SK-N-SH (cell line): ENCODE results near the gene EIF4E. TPM values are rescaled to one million over a fixed set of nuclear protein-coding genes. Genes with fewer than 3 reads are reported as not detected.

Experiments
- CTCF ChIA-PET: fragments of 300-600, 350-600 bp; formaldehyde crosslinking; extraction: SDS; loops from one replicate; lab custom pipeline; 2021; lab: Yijun Ruan, JAX
- POLR2A ChIA-PET: fragments of 350-600 bp; sonication (Branson Sonifier 250); formaldehyde crosslinking; extraction: SDS; loops from one replicate; lab custom pipeline; 2020; ENCODE audit warnings: antibody characterized with exemption, inconsistent platforms; lab: Yijun Ruan, JAX
- DNase-seq: peaks from one replicate; pipeline ENCODE4 v3.0.0; 2012
- H2AFZ ChIP-seq: fragments of 200-600 bp; sonication (generic); 2 replicates; pipeline ENCODE4 v1.8.1; 2016; ENCODE audit warnings: antibody characterized with exemption, mild to moderate bottlenecking, low read depth
- H3F3A ChIP-seq: fragments of 200-600 bp; sonication (generic); replicated peaks from 2 replicates; pipeline ENCODE3; 2016; ENCODE audit warnings: antibody characterized with exemption, mild to moderate bottlenecking; ENCODE audit not compliant: insufficient read depth
- H3K27ac ChIP-seq, 2 experiments: fragments of 200-500 bp in 1 of 2; fragments of 200-600 bp in 1 of 2; sonication (Bioruptor generic) in 1 of 2; sonication (generic), shearing (Covaris generic) in 1 of 2; 2 replicates each; pipeline versions ENCODE4 v1.5.1 to v1.6.1; 2014 to 2016; ENCODE audit warnings: low read depth in 2 of 2, inconsistent platforms in 1 of 2, low read length in 1 of 2, mild to moderate bottlenecking in 1 of 2, mixed read lengths in 1 of 2
- H3K27me3 ChIP-seq: fragments of 200-600 bp; sonication (generic), shearing (Covaris generic); 2 replicates; pipeline ENCODE4 v1.6.1; 2016; ENCODE audit warnings: mixed run types; ENCODE audit not compliant: insufficient read depth
- H3K36me3 ChIP-seq, 2 experiments: fragments of 200-500 bp in 1 of 2; fragments of 200-600 bp in 1 of 2; sonication (Bioruptor generic) in 1 of 2; sonication (generic) in 1 of 2; replicated peaks in 1 of 2; 2 replicates each; pipeline versions ENCODE3 to v1.5.1; 2014 to 2016; ENCODE audit warnings: low read length in 1 of 2, mild to moderate bottlenecking in 1 of 2; ENCODE audit not compliant: insufficient read depth in 2 of 2, control insufficient read depth in 1 of 2
- H3K4me1 ChIP-seq, 2 experiments: fragments of 200-500 bp in 1 of 2; fragments of 200-600 bp in 1 of 2; sonication (Bioruptor generic) in 1 of 2; sonication (generic), shearing (Covaris generic) in 1 of 2; 2 replicates each; pipeline versions ENCODE4 v1.5.1 to v1.6.1; 2014 to 2016; ENCODE audit warnings: low read depth in 1 of 2, low read length in 1 of 2, mixed run types in 1 of 2; ENCODE audit not compliant: insufficient read depth in 2 of 2, control insufficient read depth in 1 of 2
- H3K4me2 ChIP-seq: fragments of 200-600 bp; sonication (generic), shearing (Covaris generic); 2 replicates; pipeline ENCODE4 v1.6.1; 2017; ENCODE audit warnings: mixed run types
- H3K4me3 ChIP-seq, 2 experiments: fragments of 200-500 bp in 1 of 2; fragments of 200-600 bp in 1 of 2; sonication (Bioruptor generic) in 1 of 2; sonication (generic), shearing (Covaris generic) in 1 of 2; 2 replicates each; pipeline versions ENCODE4 v1.5.1 to v1.8.1; 2014 to 2016; ENCODE audit warnings: low read depth in 2 of 2, inconsistent platforms in 1 of 2, low read length in 1 of 2, mild to moderate bottlenecking in 1 of 2, mixed read lengths in 1 of 2, moderate library complexity in 1 of 2
- H3K79me2 ChIP-seq: fragments of 200-600 bp; sonication (generic); 2 replicates; pipeline ENCODE4 v1.8.1; 2017; ENCODE audit warnings: mild to moderate bottlenecking; ENCODE audit not compliant: insufficient read depth
- H3K9ac ChIP-seq: fragments of 200-600 bp; sonication (generic); 2 replicates; pipeline ENCODE4 v1.6.1; 2017; ENCODE audit warnings: mixed run types
- H3K9me2 ChIP-seq: fragments of 200-600 bp; sonication (generic); 2 replicates; pipeline ENCODE4 v1.6.1; 2017; ENCODE audit warnings: mixed run types
- H3K9me3 ChIP-seq: fragments of 200-600 bp; sonication (generic); 2 replicates; pipeline ENCODE4 v1.6.1; 2017; ENCODE audit warnings: mixed run types, mild to moderate bottlenecking, moderate library complexity
- H4K20me1 ChIP-seq: fragments of 200-600 bp; sonication (generic); 2 replicates; pipeline ENCODE4 v1.6.1; 2017; ENCODE audit warnings: mild to moderate bottlenecking, mixed run types; ENCODE audit not compliant: insufficient read depth
- EZH2phosphoT487 ChIP-seq: fragments of 200-600 bp; sonication (generic); IDR thresholded peaks from 2 replicates; pipeline ENCODE4 v1.6.1; 2017; ENCODE audit warnings: low read depth, mixed run types, mild to moderate bottlenecking, antibody characterized with exemption, moderate library complexity, borderline replicate concordance
- GABPA ChIP-seq: IDR thresholded peaks from 2 replicates; pipeline ENCODE4 v1.4.0; 2012; ENCODE audit warnings: low read depth, mild to moderate bottlenecking
- GATA2 ChIP-seq: sonication (generic); formaldehyde crosslinking; IDR thresholded peaks from 2 replicates; pipeline ENCODE4 v1.5.0; 2020; ENCODE audit warnings: mild to moderate bottlenecking, missing genetic modification reagents
- NFIC ChIP-seq: IDR thresholded peaks from 2 replicates; pipeline ENCODE4 v1.4.0; 2012; ENCODE audit warnings: borderline replicate concordance
- POLR2AphosphoS5 ChIP-seq: IDR thresholded peaks from 2 replicates; pipeline ENCODE4 v1.6.1; 2012; ENCODE audit warnings: low read depth, low read length
- REST ChIP-seq: IDR thresholded peaks from 2 replicates; pipeline ENCODE4 v1.6.1; 2012; ENCODE audit warnings: mild to moderate bottlenecking, low read depth, low read length, moderate library complexity
- SMC3 ChIP-seq: IDR thresholded peaks from 2 replicates; pipeline ENCODE4 v1.6.1; 2012; ENCODE audit warnings: low read depth, low read length, improper control_type of control experiment
- ZBTB33 ChIP-seq: IDR thresholded peaks from 2 replicates; pipeline ENCODE4 v1.4.0; 2012; ENCODE audit warnings: low read depth, borderline replicate concordance
- WGBS: methylation state at CpG from one replicate; pipeline ENCODE4 v1.1.6; 2017; ENCODE audit warnings: low lambda C conversion rate; 5-methylcytosine and 5-hydroxymethylcytosine counted together
- polyA plus RNA-seq, 3 experiments: library from polyadenylated mRNA; depleted of rRNA; stranded (reverse); fragments of >200 nt; gene quantifications; 2 replicates each; pipeline ENCODE4 v1.2.3, GENCODE V29; 2012
- TF ChIP-seq, protein P1 (sequence below): fragments of 150-350 bp; IDR thresholded peaks from 2 replicates; pipeline ENCODE4 v1.6.1; 2016; ENCODE audit warnings: mild to moderate bottlenecking, low read depth, low read length
- TF ChIP-seq, protein P2 (sequence below): IDR thresholded peaks from 2 replicates; pipeline ENCODE4 v1.4.0; 2012; ENCODE audit warnings: low read depth
- TF ChIP-seq, protein P3 (sequence below): IDR thresholded peaks from 2 replicates; pipeline ENCODE4; 2012

Gene EIF4E
- polyA plus RNA-seq, 1 of the 3 experiments (the other 2 are of a cell fraction): 59.8 TPM

GRCh38 chr4:98939892-98940298 lies 11.0 kb upstream of the EIF4E start (continued):
- TF ChIP-seq GATA2 (CRISPR knock-in tag) (no peak), POLR2AphosphoS5 (no peak), NFIC (no peak)
- TF ChIP-seq, all 33 proteins: peak for 3

GRCh38 chr4:98939438-98939837 lies 10.5 kb upstream of the EIF4E start:
- no peaks in the 10 kb centered on the region for H3K79me2 ChIP-seq
- no peak for DNase-seq
- no peak overlapping the region for H3K9ac ChIP-seq
- no peak overlapping the region for H3K27ac ChIP-seq
- POLR2A ChIA-PET: no interaction called here
- no peaks in the 10 kb centered on the region for H3K36me3 ChIP-seq
- H3K9me3 ChIP-seq: no peaks in the 10 kb centered on the region
- H3K9me2 ChIP-seq: no peaks in the 10 kb centered on the region
- no peak overlapping the region for H3K4me2 ChIP-seq
- H4K20me1 ChIP-seq: no peaks in the 10 kb centered on the region
- peaks cover 3% of the 10 kb centered on the region for H3F3A ChIP-seq
- 80% methylated on average over 1 of the region's 1 CpG for WGBS
- CTCF ChIA-PET: interaction anchor here (0.6 to 3.4 kb wide), 6 partner anchors 11 to 120 kb away, joined by 3 to 18 read pairs (median 6); partner anchors contain the start of gene METAP1
- no peak overlapping the region for H2AFZ ChIP-seq
- no peaks in the 10 kb centered on the region for H3K4me1 ChIP-seq
- H3K4me3 ChIP-seq: no peak overlapping the region
- TF ChIP-seq EZH2phosphoT487 (no peak), GABPA (no peak), GATA2 (CRISPR knock-in tag) (no peak), SMC3 (no peak), NFIC (no peak)
- TF ChIP-seq, protein P1, sequence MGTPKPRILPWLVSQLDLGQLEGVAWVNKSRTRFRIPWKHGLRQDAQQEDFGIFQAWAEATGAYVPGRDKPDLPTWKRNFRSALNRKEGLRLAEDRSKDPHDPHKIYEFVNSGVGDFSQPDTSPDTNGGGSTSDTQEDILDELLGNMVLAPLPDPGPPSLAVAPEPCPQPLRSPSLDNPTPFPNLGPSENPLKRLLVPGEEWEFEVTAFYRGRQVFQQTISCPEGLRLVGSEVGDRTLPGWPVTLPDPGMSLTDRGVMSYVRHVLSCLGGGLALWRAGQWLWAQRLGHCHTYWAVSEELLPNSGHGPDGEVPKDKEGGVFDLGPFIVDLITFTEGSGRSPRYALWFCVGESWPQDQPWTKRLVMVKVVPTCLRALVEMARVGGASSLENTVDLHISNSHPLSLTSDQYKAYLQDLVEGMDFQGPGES: no peak
- TF ChIP-seq, protein P2, sequence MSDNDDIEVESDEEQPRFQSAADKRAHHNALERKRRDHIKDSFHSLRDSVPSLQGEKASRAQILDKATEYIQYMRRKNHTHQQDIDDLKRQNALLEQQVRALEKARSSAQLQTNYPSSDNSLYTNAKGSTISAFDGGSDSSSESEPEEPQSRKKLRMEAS: no peak
- no peaks in the 10 kb centered on the region for H3K27me3 ChIP-seq

DNA sequence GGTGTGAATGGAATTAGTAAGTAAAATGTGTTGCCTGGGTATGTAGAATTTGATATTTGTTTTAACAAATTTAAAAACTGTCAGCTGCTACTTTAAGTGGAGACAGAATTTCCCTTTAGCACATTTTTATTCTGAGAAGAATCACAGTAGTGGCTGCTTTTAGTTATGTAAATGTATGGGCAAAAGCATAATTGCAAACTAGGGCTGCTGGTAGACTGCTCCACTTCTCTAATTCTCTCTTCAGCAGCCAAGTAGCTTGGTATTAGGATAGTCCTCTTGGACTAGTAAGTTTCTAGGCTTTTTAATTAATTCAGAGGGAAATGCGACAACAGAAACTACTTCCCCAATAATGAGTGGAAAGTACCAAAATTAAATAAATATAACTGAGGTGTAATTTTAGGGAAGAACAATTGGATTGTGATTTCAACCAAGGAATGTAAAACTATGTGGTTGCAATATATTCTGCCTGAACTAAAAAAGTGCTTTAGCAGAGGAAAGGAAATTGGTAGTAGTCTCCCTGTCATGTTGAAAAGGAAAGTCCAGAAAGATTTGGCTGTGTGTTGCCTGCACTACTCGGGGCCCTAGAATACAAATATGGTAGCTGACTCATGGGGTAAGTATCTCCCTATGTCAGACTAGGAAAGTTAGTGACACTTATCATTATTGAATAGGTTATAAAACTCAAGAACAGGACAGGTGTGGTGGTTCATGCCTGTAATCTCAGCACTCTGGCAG lies 9.2 kb upstream of the EIF4E start:
- Histone ChIP-seq H3K9me2 (no peaks in the 10 kb centered on the region), H3K9me3 (no peaks in the 10 kb centered on the region), H4K20me1 (no peaks in the 10 kb centered on the region), H3K4me2 (no peak overlapping the region), H3K4me3 (no peak overlapping the region), H3K27me3 (no peaks in the 10 kb centered on the region), H3K4me1 (no peaks in the 10 kb centered on the region), H3K79me2 (no peaks in the 10 kb centered on the region), H2AFZ (peak overlapping the region; percentile 42; the same call in 1 of the 2 replicates), H3K9ac (no peak overlapping the region), H3K36me3 (no peaks in the 10 kb centered on the region), H3K27ac (no peak overlapping the region), H3F3A (peaks cover 11% of the 10 kb centered on the region)
- TF ChIP-seq REST (no peak), EZH2phosphoT487 (no peak), ZBTB33 (no peak)
- TF ChIP-seq, protein P3, sequence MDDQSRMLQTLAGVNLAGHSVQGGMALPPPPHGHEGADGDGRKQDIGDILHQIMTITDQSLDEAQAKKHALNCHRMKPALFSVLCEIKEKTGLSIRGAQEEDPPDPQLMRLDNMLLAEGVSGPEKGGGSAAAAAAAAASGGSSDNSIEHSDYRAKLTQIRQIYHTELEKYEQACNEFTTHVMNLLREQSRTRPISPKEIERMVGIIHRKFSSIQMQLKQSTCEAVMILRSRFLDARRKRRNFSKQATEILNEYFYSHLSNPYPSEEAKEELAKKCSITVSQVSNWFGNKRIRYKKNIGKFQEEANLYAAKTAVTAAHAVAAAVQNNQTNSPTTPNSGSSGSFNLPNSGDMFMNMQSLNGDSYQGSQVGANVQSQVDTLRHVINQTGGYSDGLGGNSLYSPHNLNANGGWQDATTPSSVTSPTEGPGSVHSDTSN: peak; percentile 36; the same call in 1 of the 2 replicates
- no peak for DNase-seq
- ChIA-PET POLR2A (no interaction called here), CTCF (interaction anchor here (1.4 to 2.7 kb wide), 3 partner anchors 10 to 118 kb away, joined by 5 to 11 read pairs (median 7); partner anchors contain the start of gene METAP1)
- 51% methylated on average over 2 of the region's 2 CpGs for WGBS
